HEK293 (cell line): ENCODE results near the gene PRPS1L1.

Experiments
- KLF10 ChIP-seq: fragments of 450-650 bp; IDR thresholded peaks from 2 replicates; pipeline ENCODE4 v1.5.1; 2018; ENCODE audit warnings: missing biosample characterization, mild to moderate bottlenecking, missing genetic modification characterization
- SETDB1 ChIP-seq: IDR thresholded peaks from one replicate; pipeline ENCODE4 v1.6.1; 2017; ENCODE audit warnings: mild to moderate bottlenecking, low read length, moderate library complexity, mixed read lengths; ENCODE audit not compliant: insufficient read length
- ZBTB8A ChIP-seq: fragments of 450-650 bp; formaldehyde crosslinking; IDR thresholded peaks from 2 replicates; pipeline ENCODE4 v1.5.1; 2016; ENCODE audit warnings: missing biosample characterization, missing genetic modification characterization
- ZFP69B ChIP-seq: fragments of 450-650 bp; formaldehyde crosslinking; IDR thresholded peaks from 2 replicates; pipeline ENCODE4 v1.5.1; 2016; ENCODE audit warnings: missing biosample characterization, missing genetic modification characterization
- ZNF274 ChIP-seq, 2 experiments: fragments of 200-500 bp in 1 of 2; fragments of 450-650 bp in 1 of 2; sonication (Bioruptor generic) in 1 of 2; formaldehyde crosslinking in 1 of 2; IDR thresholded peaks; 2 replicates each; pipeline versions ENCODE4 v1.5.1 to v1.6.1; 2014 to 2016; ENCODE audit warnings: borderline replicate concordance in 1 of 2, inconsistent platforms in 1 of 2, low read length in 1 of 2, missing biosample characterization in 1 of 2, missing genetic modification characterization in 1 of 2
- ZNF292 ChIP-seq: fragments of 450-650 bp; formaldehyde crosslinking; IDR thresholded peaks from 2 replicates; pipeline ENCODE4 v1.5.1; 2016; ENCODE audit warnings: low read depth, missing biosample characterization, missing genetic modification characterization, borderline replicate concordance
- ZNF311 ChIP-seq: fragments of 450-650 bp; formaldehyde crosslinking; IDR thresholded peaks from 2 replicates; pipeline ENCODE4 v1.5.1; 2017; ENCODE audit warnings: missing biosample characterization, missing genetic modification characterization, borderline replicate concordance
- ZNF501 ChIP-seq: fragments of 450-650 bp; formaldehyde crosslinking; IDR thresholded peaks from 2 replicates; pipeline ENCODE4 v1.5.1; 2016; ENCODE audit warnings: missing biosample characterization, missing genetic modification characterization
- TF ChIP-seq, protein P1 (sequence below): fragments of 450-650 bp; formaldehyde crosslinking; IDR thresholded peaks from 2 replicates; pipeline ENCODE4 v1.5.1; 2016; ENCODE audit warnings: missing biosample characterization, missing genetic modification characterization

DNA sequence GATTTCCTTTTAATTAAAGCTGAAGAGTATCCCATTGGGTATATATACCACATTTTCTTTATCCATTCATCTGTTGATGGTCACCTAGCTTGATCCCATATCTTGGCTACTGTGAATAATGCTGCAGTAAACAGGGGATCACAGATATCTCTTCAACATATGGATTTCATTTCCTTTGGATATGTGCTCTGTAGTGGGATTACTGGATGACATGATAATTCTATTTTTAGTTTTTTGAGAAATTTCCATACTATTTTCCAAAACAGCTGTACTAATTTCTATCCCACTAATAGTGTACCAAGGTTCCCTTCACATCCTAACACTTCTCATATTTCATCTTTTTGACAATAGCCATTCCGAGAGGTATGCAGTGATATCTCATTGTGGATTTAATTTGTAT is 48.8 kb upstream of the PRPS1L1 start:
- TF ChIP-seq ZFP69B (tag by site-specific recombination) (no peak), ZNF311 (tag by site-specific recombination) (no peak), ZBTB8A (tag by site-specific recombination) (no peak), SETDB1 (no peak), ZNF292 (tag by site-specific recombination) (no peak), ZNF501 (tag by site-specific recombination) (no peak), KLF10 (tag by site-specific recombination) (no peak), ZNF274 (IDR thresholded peaks at IDR 0.05; ENCODE audit: low read length) (no peak), ZNF274 (tag by site-specific recombination; IDR thresholded peaks at IDR 0.05; ENCODE audit: borderline replicate concordance) (no peak)
- TF ChIP-seq, protein P1, sequence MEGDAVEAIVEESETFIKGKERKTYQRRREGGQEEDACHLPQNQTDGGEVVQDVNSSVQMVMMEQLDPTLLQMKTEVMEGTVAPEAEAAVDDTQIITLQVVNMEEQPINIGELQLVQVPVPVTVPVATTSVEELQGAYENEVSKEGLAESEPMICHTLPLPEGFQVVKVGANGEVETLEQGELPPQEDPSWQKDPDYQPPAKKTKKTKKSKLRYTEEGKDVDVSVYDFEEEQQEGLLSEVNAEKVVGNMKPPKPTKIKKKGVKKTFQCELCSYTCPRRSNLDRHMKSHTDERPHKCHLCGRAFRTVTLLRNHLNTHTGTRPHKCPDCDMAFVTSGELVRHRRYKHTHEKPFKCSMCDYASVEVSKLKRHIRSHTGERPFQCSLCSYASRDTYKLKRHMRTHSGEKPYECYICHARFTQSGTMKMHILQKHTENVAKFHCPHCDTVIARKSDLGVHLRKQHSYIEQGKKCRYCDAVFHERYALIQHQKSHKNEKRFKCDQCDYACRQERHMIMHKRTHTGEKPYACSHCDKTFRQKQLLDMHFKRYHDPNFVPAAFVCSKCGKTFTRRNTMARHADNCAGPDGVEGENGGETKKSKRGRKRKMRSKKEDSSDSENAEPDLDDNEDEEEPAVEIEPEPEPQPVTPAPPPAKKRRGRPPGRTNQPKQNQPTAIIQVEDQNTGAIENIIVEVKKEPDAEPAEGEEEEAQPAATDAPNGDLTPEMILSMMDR (tag by site-specific recombination), result no peak
